ENCODE data around the gene C19orf38.

GRCh38 chr19:10876459-10877240, 28.4 kb downstream of the C19orf38 start:
- TF ChIP-seq CTCF (conservative IDR thresholded peaks at IDR 0.05; ENCODE audit: low read depth, low read length) (no peak), EZH2 (IDR thresholded peaks at IDR 0.05; ENCODE audit: low read length, unreplicated experiment) (no peak), EZH2phosphoT487 (IDR thresholded peaks at IDR 0.05; ENCODE audit: borderline replicate concordance, low read length) (no peak)
